GM12878 (cell line): ENCODE measurements around the gene CRACDL. TPM values are rescaled to one million over a fixed set of nuclear protein-coding genes. Genes with fewer than 3 reads are reported as not detected.

Experiments used
- ATAC-seq: fragments of 200-7000 bp; cut with Tn5 transposase; 3 replicates; pipeline ENCODE4 v1.9.1; 2020; ENCODE audit warnings: mild to moderate bottlenecking, moderate library complexity
- BruUV-seq: library from RNA; stranded (reverse); fragments of 400-500 nt; replicated peaks from 2 replicates; lab custom pipeline; 2021; lab: Mats Ljungman, UMichigan
- CTCF ChIA-PET: fragments of 300-600 bp; sonication (Branson Sonifier 250); formaldehyde crosslinking; extraction: SDS; loops from one replicate; lab custom pipeline; 2021; ENCODE audit warnings: inconsistent platforms; lab: Yijun Ruan, JAX
- POLR2A ChIA-PET: fragments of 350-600 bp; formaldehyde crosslinking; extraction: SDS; loops from one replicate; lab custom pipeline; 2021; ENCODE audit warnings: inconsistent platforms; lab: Charles Lee
- RAD21 ChIA-PET: fragments of 300-600 bp; sonication (Branson Sonifier 250); formaldehyde crosslinking; loops from one replicate; lab custom pipeline; 2023; ENCODE audit warnings: antibody characterized with exemption; ENCODE audit not compliant: unreplicated experiment; lab: Charles Lee
- SMC1A ChIA-PET: fragments of 300-600 bp; sonication (Branson Sonifier 250); formaldehyde crosslinking; loops from one replicate; lab custom pipeline; 2023; ENCODE audit not compliant: unreplicated experiment, uncharacterized antibody; lab: Charles Lee
- DNase-seq: peaks from one replicate; pipeline ENCODE4 v3.0.0-alpha.2; 2011; ENCODE audit warnings: low read depth, low spot score
- FAIRE-seq: peaks from 3 replicates; lab custom pipeline; 2011; peaks lifted over from hg19 to GRCh38; lab: Jason Lieb, UNC
- H2AFZ ChIP-seq: 2 replicates; pipeline ENCODE4 v1.6.0; 2011; ENCODE audit warnings: low read depth, low read length, control low read depth; ENCODE audit not compliant: control insufficient read depth
- H3K27ac ChIP-seq: 2 replicates; pipeline ENCODE4 v1.5.1; 2011; ENCODE audit warnings: control low read depth; ENCODE audit not compliant: control insufficient read depth, insufficient read depth
- H3K27me3 ChIP-seq, 2 experiments: replicated peaks in 1 of 2; 2 replicates each; pipeline versions ENCODE4 v1.6.0 to v1.6.1; 2011; ENCODE audit warnings: low read length in 1 of 2; ENCODE audit not compliant: control insufficient read depth in 2 of 2, insufficient read depth in 2 of 2
- H3K36me3 ChIP-seq, 2 experiments: 2 replicates each; pipeline ENCODE4 v1.5.1; 2011; ENCODE audit warnings: low read length in 1 of 2; ENCODE audit not compliant: control insufficient read depth in 2 of 2, insufficient read depth in 2 of 2
- H3K4me1 ChIP-seq: 2 replicates; pipeline ENCODE4 v1.6.1; 2011; ENCODE audit warnings: mild to moderate bottlenecking, low read length, moderate library complexity, mixed read lengths; ENCODE audit not compliant: control insufficient read depth, insufficient read depth
- H3K4me2 ChIP-seq: 2 replicates; pipeline ENCODE4 v1.6.0; 2011; ENCODE audit warnings: control low read depth; ENCODE audit not compliant: control insufficient read depth, insufficient read depth
- H3K4me3 ChIP-seq: fragments of 200-600 bp; sonication (generic); 2 replicates; pipeline ENCODE4 v1.5.1; 2016
- H3K79me2 ChIP-seq: 2 replicates; pipeline ENCODE4 v1.6.0; 2011; ENCODE audit warnings: low read length; ENCODE audit not compliant: control insufficient read depth, insufficient read depth
- H3K9ac ChIP-seq: 2 replicates; pipeline ENCODE4 v1.8.0; 2011; ENCODE audit warnings: low read length, control low read depth, mixed read lengths; ENCODE audit not compliant: control insufficient read depth, insufficient read depth
- H3K9me3 ChIP-seq: replicated peaks from 3 replicates; pipeline ENCODE4 v1.5.1; 2011; ENCODE audit warnings: mild to moderate bottlenecking, low read length; ENCODE audit not compliant: control insufficient read depth, insufficient read depth
- H4K20me1 ChIP-seq: 2 replicates; pipeline ENCODE4 v1.6.0; 2011; ENCODE audit not compliant: control insufficient read depth, insufficient read depth
- BACH1 ChIP-seq: fragments of 450-650 bp; IDR thresholded peaks from 2 replicates; pipeline ENCODE4 v1.6.1; 2017; ENCODE audit warnings: mild to moderate bottlenecking, borderline replicate concordance
- CEBPB ChIP-seq, 2 experiments: fragments of 150-350 bp in 1 of 2; IDR thresholded peaks; 2 replicates each; pipeline ENCODE4 v1.6.1; 2012 to 2014; ENCODE audit warnings: low read depth in 2 of 2, low read length in 2 of 2, borderline replicate concordance in 1 of 2, inconsistent platforms in 1 of 2
- MYC ChIP-seq: IDR thresholded peaks from 2 replicates; pipeline ENCODE4 v1.6.1; 2011; ENCODE audit warnings: mild to moderate bottlenecking, low read length, moderate library complexity, inconsistent platforms; ENCODE audit not compliant: insufficient read depth, insufficient replicate concordance, insufficient read length, severe bottlenecking
- RAD51 ChIP-seq: fragments of 450-650 bp; IDR thresholded peaks from 2 replicates; pipeline ENCODE4 v1.6.1; 2016; ENCODE audit warnings: moderate library complexity, mild to moderate bottlenecking, inconsistent platforms
- RELA ChIP-seq: fragments of 450-650 bp; IDR thresholded peaks from 2 replicates; pipeline ENCODE4 v1.8.0; 2014; ENCODE audit warnings: borderline replicate concordance; ENCODE audit not compliant: partially characterized antibody
- RUNX3 ChIP-seq: IDR thresholded peaks from 2 replicates; pipeline ENCODE4 v1.6.1; 2012; ENCODE audit warnings: low read length, inconsistent platforms
- SMAD5 ChIP-seq: IDR thresholded peaks from 2 replicates; pipeline ENCODE4 v1.6.1; 2016; ENCODE audit warnings: antibody characterized with exemption, low read depth
- SP1 ChIP-seq: IDR thresholded peaks from one replicate; pipeline ENCODE4 v1.6.1; 2011; ENCODE audit warnings: low read depth, low read length
- SUZ12 ChIP-seq: fragments of 200-600 bp; sonication (generic); IDR thresholded peaks from one replicate; pipeline ENCODE4 v1.6.1; 2018; ENCODE audit warnings: antibody characterized with exemption, mild to moderate bottlenecking; ENCODE audit not compliant: unreplicated experiment
- ZZZ3 ChIP-seq: IDR thresholded peaks from 2 replicates; pipeline ENCODE4 v1.6.1; 2011; ENCODE audit warnings: low read depth; ENCODE audit not compliant: control insufficient read depth, insufficient read length
- WGBS: methylation state at CpG from one replicate; pipeline ENCODE4 v1.1.6; 2016; ENCODE audit warnings: low lambda C conversion rate; ENCODE audit not compliant: insufficient replicate concordance, insufficient coverage; ENCODE audit errors: missing lambda C conversion rate; 5-methylcytosine and 5-hydroxymethylcytosine counted together
- in situ Hi-C: fragments of 300-500 bp; cut with MboI; formaldehyde crosslinking; loops from 9 replicates; pipeline ENCODE4 v1.14.3; 2018; ENCODE audit warnings: mixed read lengths
- intact Hi-C: fragments of 100-400 bp; cut with micrococcal nuclease; formaldehyde crosslinking; loops from one replicate; pipeline ENCODE4 v1.14.2; 2022; ENCODE audit not compliant: unreplicated experiment
- polyA plus RNA-seq, 11 experiments: library from polyadenylated mRNA; depleted of rRNA in 4 of 11; unstranded in 6 of 11; stranded (reverse) in 5 of 11; fragments of >200 nt; fragmentation: Nextera tagmentation in 4 of 11; fragmentation: Illumina TruSeq in 1 of 11; extraction: Ambion mirVana in 4 of 11; extraction: Trizol in 1 of 11; gene quantifications; 1 replicate in 1 of 11; 2 replicates in 10 of 11; pipeline versions ENCODE4 v1.2.1 to v1.2.3, GENCODE V29; 2011 to 2016; ENCODE audit warnings: inconsistent platforms in 2 of 11, missing spikeins in 2 of 11, low read depth in 1 of 11
- total RNA-seq, 4 experiments: library from RNA; depleted of rRNA in 3 of 4; stranded (reverse); fragments of >200 nt in 3 of 4; fragmentation: Illumina TruSeq in 1 of 4; extraction: Trizol in 1 of 4; gene quantifications; 2 replicates each; pipeline versions ENCODE4 v1.2.1 to v1.2.3, GENCODE V29; 2013 to 2021
- TF ChIP-seq, protein P1 (sequence below): IDR thresholded peaks from 2 replicates; pipeline ENCODE4 v1.6.1; 2012; ENCODE audit warnings: low read length, inconsistent platforms
- TF ChIP-seq, protein P2 (sequence below): fragments of 450-650 bp; IDR thresholded peaks from 2 replicates; pipeline ENCODE4 v1.6.1; 2017; ENCODE audit warnings: mild to moderate bottlenecking, low read depth, inconsistent platforms; ENCODE audit not compliant: poor library complexity, severe bottlenecking

Gene CRACDL
- total and polyA plus RNA-seq, 10 of the 15 experiments (the other 5 are each of a cell fraction or from before 2014, with no cell fraction given): 0.03 to 0.72 (median 0.14) TPM

DNA sequence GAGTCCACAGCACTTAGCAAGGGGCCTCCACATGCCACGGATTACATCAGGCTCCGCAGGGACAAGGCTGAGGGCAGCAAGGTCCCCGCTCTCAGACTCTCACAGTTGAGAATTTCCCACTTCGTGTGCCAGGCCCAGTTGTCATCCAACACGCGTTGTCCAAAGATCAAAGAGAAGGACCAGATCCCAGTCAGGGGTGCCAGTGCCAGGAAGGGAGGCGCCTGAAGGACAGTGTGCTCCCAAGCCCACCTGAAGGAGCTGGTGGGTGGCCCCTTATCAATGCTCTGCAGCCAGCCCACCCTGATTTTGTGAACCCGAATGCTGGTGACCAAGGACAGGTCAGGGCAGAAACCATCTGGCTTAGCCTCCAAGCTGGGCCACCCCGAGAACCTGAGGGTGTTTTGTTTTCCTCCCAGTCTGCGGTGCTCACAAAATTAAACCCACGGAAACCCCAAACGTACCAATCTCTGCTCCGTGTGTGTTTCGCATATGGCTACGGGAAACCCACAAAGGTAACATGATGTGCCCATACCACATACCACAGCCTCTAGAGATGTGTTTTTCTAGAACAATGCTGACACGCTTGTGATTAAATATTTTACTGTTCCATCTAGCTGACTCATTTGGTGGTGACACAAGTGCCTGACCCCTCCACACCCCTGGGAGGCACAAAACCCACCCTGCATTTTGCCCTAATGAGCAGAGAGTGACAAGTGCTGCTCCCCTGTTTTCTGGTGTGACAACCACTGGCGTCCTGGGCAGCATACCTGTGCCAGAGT, 24.5 kb downstream of the CRACDL start (continued):
- TF ChIP-seq SUZ12: no peak
- 0 out of 2 replicates have a peak, but pooled peaks have one; percentile 22 for TF ChIP-seq RUNX3
- TF ChIP-seq, protein P1, sequence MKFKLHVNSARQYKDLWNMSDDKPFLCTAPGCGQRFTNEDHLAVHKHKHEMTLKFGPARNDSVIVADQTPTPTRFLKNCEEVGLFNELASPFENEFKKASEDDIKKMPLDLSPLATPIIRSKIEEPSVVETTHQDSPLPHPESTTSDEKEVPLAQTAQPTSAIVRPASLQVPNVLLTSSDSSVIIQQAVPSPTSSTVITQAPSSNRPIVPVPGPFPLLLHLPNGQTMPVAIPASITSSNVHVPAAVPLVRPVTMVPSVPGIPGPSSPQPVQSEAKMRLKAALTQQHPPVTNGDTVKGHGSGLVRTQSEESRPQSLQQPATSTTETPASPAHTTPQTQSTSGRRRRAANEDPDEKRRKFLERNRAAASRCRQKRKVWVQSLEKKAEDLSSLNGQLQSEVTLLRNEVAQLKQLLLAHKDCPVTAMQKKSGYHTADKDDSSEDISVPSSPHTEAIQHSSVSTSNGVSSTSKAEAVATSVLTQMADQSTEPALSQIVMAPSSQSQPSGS: no peak
- no peak for TF ChIP-seq SMAD5
- TF ChIP-seq SP1: no peak
- TF ChIP-seq BACH1: no peak
- TF ChIP-seq, protein P2, sequence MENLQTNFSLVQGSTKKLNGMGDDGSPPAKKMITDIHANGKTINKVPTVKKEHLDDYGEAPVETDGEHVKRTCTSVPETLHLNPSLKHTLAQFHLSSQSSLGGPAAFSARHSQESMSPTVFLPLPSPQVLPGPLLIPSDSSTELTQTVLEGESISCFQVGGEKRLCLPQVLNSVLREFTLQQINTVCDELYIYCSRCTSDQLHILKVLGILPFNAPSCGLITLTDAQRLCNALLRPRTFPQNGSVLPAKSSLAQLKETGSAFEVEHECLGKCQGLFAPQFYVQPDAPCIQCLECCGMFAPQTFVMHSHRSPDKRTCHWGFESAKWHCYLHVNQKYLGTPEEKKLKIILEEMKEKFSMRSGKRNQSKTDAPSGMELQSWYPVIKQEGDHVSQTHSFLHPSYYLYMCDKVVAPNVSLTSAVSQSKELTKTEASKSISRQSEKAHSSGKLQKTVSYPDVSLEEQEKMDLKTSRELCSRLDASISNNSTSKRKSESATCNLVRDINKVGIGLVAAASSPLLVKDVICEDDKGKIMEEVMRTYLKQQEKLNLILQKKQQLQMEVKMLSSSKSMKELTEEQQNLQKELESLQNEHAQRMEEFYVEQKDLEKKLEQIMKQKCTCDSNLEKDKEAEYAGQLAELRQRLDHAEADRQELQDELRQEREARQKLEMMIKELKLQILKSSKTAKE: no peak
- TF ChIP-seq RELA: no peak

DNA sequence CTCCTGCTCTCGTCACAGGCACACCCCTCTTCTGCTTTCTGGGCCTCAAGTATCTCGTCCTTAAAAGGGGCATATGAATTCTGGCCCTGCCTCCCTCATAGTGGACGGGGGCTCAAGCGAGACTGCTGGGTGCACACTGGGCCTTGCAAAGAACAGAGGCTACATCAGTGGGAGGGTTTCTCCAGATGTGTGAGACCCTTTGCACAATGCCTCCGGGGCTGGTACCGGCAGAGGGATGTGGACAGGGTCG, 25.0 kb downstream of the CRACDL start:
- Histone ChIP-seq H3K36me3 (no peaks in the 10 kb centered on the region), H3K4me2 (no peak overlapping the region), H3K4me3 (no peak overlapping the region), H3K9ac (no peak overlapping the region), H4K20me1 (no peaks in the 10 kb centered on the region), H3K27ac (no peak overlapping the region), H2AFZ (no peak overlapping the region), H3K27me3 (peaks cover 3 to 7% of the 10 kb centered on the region in 2 experiments; a peak in 3 of 4 replicates), H3K79me2 (no peaks in the 10 kb centered on the region), H3K4me1 (no peaks in the 10 kb centered on the region; the same call in 1 of the 2 replicates), H3K9me3 (no peaks in the 10 kb centered on the region)
- WGBS: 69% methylated on average over 7 of the region's 7 CpGs
- RAD21 ChIA-PET: no interaction called here
- TF ChIP-seq ZZZ3 (no peak), RAD51 (no peak), CEBPB (IDR thresholded peaks at IDR 0.05; ENCODE audit: borderline replicate concordance in 1 of 2, low read depth in 2 of 2, low read length in 2 of 2) (no peak), MYC (no peak)
- no TSS peak for BruUV-seq
- ATAC-seq (no peak), DNase-seq (no peak), FAIRE-seq (no peak)
- in situ Hi-C loops: no loop called here
- SMC1A ChIA-PET: no interaction called here
- POLR2A ChIA-PET: no interaction called here
- intact Hi-C loops: no loop called here
- CTCF ChIA-PET: no interaction called here
